Mesothelial cell of epicardium (in vitro differentiated cells): ENCODE data around the gene PLA2G4A. TPM values are rescaled to one million over a fixed set of nuclear protein-coding genes. Genes with fewer than 3 reads are reported as not detected.
"Not testable (repeated sequence)": the region's sequence is repeated elsewhere in the genome, so short reads cannot be mapped to it uniquely, and the experiment has no call there.

Experiments
- DNase-seq, 2 experiments: peaks; one replicate each; pipeline ENCODE4 v3.0.0; 2021; ENCODE audit warnings: low spot score in 2 of 2; ENCODE audit not compliant: unreplicated experiment in 2 of 2
- H3K27ac Mint-ChIP-seq: 2 replicates; pipeline ENCODE4 v1.8.0; 2021; ENCODE audit warnings: mixed read lengths
- H3K27me3 Mint-ChIP-seq: 2 replicates; pipeline ENCODE4 v1.8.0; 2021; ENCODE audit warnings: low read depth, mixed read lengths
- H3K36me3 Mint-ChIP-seq: 2 replicates; pipeline ENCODE4 v1.8.0; 2021; ENCODE audit warnings: mixed read lengths
- H3K4me1 Mint-ChIP-seq: 2 replicates; pipeline ENCODE4 v1.8.0; 2021; ENCODE audit warnings: mixed read lengths
- H3K4me3 Mint-ChIP-seq: 2 replicates; pipeline ENCODE4 v1.8.0; 2021; ENCODE audit warnings: mild to moderate bottlenecking, moderate library complexity, mixed read lengths
- H3K9me3 Mint-ChIP-seq: 2 replicates; pipeline ENCODE4 v1.8.0; 2021; ENCODE audit warnings: mixed read lengths
- total RNA-seq: library from RNA; stranded (reverse); gene quantifications from 3 replicates; pipeline ENCODE4 v1.2.1, GENCODE V29; 2021
- TF ChIP-seq, protein P1 (sequence below): fragments of 200-600 bp; sonication (generic); IDR thresholded peaks from one replicate; pipeline ENCODE4 v1.5.0; 2021; ENCODE audit warnings: antibody characterized with exemption; ENCODE audit not compliant: unreplicated experiment

Gene PLA2G4A
- total RNA-seq, 1 donor from 2014 or later = 12.5 TPM

DNA sequence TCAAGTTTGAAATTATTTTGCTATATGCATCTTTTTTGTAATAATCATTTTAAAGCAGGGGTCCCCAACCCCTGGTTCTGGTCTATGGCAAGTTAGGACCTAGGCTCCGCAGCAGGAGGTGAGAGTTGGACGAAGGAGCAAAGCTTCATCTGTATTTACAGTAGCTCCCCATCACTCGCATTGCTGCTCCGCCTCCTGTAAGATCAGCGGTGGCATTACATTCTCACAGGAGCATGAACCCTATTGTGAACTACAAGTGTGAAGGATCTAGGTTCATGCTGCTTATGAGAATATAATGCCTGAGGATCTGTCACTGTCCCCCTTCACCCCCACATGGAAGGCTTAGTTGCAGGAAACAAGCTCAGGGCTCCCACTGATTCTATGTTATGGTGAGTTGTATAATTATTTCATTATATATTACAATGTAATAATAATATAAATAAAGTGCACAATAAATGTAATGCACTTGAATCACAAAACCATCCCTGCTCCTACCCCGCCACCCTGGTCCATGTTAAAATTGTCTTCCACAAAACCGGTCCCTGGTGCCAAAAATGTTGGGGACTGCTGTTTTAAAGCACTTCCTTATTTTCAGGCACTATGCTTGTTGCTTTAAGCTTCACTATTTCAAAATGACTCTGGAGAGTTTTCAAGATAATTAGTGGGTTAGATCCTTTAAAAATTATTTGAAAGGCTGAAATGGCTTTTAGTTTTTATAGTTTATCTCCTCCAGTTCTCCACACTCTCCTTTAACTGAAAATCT lies 74.8 kb downstream of the PLA2G4A start:
- Mint-ChIP-seq H3K36me3 (peaks cover 14% of the 10 kb centered on the region), H3K4me3 (no peak overlapping the region), H3K9me3 (peaks cover 24% of the 10 kb centered on the region), H3K27me3 (no peaks in the 10 kb centered on the region), H3K27ac (peak overlapping the region; percentile 62), H3K4me1 (peaks cover 47% of the 10 kb centered on the region)
- DNase-seq = no peak
- TF ChIP-seq, protein P1, sequence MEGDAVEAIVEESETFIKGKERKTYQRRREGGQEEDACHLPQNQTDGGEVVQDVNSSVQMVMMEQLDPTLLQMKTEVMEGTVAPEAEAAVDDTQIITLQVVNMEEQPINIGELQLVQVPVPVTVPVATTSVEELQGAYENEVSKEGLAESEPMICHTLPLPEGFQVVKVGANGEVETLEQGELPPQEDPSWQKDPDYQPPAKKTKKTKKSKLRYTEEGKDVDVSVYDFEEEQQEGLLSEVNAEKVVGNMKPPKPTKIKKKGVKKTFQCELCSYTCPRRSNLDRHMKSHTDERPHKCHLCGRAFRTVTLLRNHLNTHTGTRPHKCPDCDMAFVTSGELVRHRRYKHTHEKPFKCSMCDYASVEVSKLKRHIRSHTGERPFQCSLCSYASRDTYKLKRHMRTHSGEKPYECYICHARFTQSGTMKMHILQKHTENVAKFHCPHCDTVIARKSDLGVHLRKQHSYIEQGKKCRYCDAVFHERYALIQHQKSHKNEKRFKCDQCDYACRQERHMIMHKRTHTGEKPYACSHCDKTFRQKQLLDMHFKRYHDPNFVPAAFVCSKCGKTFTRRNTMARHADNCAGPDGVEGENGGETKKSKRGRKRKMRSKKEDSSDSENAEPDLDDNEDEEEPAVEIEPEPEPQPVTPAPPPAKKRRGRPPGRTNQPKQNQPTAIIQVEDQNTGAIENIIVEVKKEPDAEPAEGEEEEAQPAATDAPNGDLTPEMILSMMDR = no peak

DNA sequence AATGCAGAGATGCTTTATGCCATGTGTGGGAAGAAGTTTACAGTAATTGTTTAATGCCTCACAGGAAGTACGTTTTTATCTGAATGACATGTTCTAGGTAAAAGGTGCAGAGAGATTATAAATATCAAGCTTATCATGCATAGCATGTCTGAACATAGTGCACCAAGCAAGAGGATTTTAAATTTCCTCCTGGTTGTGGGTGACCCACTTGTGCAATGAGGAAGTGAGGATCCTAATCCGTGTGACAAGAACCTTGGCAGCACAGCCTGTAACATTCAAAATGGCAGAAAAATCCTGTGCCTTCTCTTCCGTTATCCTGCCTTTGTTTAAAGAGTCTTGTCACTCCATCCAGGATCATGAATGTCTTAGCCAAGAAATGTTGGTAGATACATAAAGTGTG lies 75.6 kb downstream of the PLA2G4A start:
- H3K4me1 Mint-ChIP-seq = peaks cover 47% of the 10 kb centered on the region
- no peak for DNase-seq
- H3K4me3 Mint-ChIP-seq = no peak overlapping the region
- TF ChIP-seq, protein P1 = no peak
- peaks cover 17% of the 10 kb centered on the region for H3K9me3 Mint-ChIP-seq
- H3K27ac Mint-ChIP-seq = peak overlapping the region; percentile 62
- no peaks in the 10 kb centered on the region for H3K27me3 Mint-ChIP-seq
- H3K36me3 Mint-ChIP-seq = peaks cover 14% of the 10 kb centered on the region

DNA sequence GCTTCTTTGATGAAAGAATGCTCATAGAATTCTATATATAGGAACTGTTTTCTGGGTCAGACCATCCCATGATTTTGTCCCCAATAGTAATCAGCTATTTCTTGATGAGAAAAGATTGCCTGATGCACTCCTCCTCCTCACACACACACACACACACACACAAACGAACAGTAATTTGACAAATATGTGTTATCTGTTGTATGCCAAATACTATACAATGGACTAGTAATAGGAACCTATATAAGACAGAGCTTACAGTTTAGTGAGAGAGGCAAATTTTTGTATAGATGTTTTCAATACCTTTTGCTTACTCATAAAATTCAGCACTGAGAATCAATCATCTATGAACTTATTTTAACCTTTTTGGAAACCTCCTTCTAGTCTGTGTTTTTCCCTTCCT lies 76.8 kb downstream of the PLA2G4A start:
- H3K36me3 Mint-ChIP-seq = peaks cover 14% of the 10 kb centered on the region
- H3K4me1 Mint-ChIP-seq = peaks cover 44% of the 10 kb centered on the region
- H3K4me3 Mint-ChIP-seq = no peak overlapping the region
- peaks cover 14% of the 10 kb centered on the region for H3K9me3 Mint-ChIP-seq
- no peaks in the 10 kb centered on the region for H3K27me3 Mint-ChIP-seq
- peak overlapping the region; percentile 96 for H3K27ac Mint-ChIP-seq
- DNase-seq = no peak
- TF ChIP-seq, protein P1 = no peak

DNA sequence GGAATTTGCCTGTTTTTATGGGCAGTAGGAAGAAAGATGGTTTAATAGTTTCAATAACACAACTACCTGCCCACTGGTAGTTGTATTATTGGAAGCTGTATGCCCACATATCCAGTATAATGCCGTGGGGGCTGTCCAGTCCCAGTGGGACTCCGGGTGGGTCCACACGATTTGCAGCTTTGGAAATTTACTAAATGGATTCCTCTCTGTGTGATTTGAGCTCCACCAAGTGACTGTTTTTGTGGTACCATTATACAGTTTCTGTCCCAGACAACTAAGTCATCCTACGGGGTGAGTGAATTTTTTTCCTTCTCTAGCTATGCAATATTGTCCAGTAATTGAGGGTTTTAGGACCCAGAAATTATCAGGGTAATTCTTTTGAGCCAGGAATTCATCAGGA lies 86.8 kb downstream of the PLA2G4A start:
- TF ChIP-seq, protein P1 = no peak
- Mint-ChIP-seq H3K36me3 (peaks cover 16% of the 10 kb centered on the region), H3K4me3 (no peak overlapping the region), H3K27me3 (no peaks in the 10 kb centered on the region), H3K4me1 (no peaks in the 10 kb centered on the region), H3K27ac (no peak overlapping the region), H3K9me3 (peaks cover 5% of the 10 kb centered on the region)
- DNase-seq = no peak

DNA sequence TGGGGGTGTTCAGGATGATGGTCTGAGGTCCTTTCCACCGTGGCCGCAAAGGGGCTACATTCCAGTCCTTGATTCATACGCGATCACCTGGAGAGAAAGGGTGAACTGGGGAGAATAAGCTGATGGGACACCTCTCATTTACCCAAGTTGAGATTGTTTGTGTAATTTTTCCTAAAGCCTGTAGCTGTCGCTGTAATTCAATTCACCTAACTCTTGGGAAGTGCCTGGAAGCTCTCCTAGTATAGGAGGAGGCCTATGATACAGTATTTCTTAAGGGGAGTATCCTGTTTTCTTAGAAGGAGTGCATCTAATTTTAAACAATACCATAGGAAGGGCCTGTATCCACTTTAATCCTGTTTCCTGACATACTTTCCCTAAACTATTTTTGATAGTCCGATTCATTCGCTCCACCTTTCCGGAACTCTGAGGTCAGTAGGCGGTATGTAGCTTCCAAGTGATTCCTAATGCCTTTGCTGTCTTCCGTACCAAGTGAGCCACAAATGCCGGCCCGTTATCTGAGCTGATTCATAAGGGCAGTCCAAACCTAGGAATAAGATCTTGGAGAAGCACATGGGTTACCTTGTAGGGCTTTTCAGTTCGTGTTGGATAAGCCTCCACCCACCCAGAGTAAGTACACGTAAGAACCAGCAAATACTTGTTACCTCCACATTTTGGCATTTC lies 88.5 kb downstream of the PLA2G4A start:
- H3K4me3 Mint-ChIP-seq, DNase-seq, H3K27me3 Mint-ChIP-seq, H3K27ac Mint-ChIP-seq, H3K4me1 Mint-ChIP-seq: not testable (repeated sequence)
- peaks cover 23% of the 10 kb centered on the region for H3K36me3 Mint-ChIP-seq
- peaks cover 10% of the 10 kb centered on the region for H3K9me3 Mint-ChIP-seq

DNA sequence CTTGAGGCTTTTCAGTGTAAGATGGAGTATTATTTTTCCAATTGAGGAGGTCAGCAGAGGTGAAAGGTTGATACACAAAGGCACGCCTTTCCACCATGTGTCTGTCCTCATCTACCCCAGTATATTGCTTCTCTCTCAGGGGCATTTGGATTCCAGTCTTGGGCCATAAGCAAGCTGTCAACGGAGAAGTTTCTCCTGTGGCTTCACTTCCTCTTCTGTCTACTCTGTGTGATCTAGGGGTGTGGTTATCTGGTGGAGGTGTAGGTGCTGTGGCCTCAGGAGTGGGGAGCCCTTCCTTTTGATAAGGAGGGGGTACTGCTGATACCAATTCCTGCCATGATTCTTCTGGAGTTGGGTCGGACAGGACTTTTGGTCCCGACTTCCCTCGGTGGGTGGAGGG lies 92.6 kb downstream of the PLA2G4A start:
- DNase-seq, H3K27me3 Mint-ChIP-seq, H3K4me3 Mint-ChIP-seq, H3K27ac Mint-ChIP-seq: not testable (repeated sequence)
- Mint-ChIP-seq H3K9me3 (peaks cover 22% of the 10 kb centered on the region), H3K4me1 (peaks cover 12% of the 10 kb centered on the region), H3K36me3 (peaks cover 28% of the 10 kb centered on the region)

DNA sequence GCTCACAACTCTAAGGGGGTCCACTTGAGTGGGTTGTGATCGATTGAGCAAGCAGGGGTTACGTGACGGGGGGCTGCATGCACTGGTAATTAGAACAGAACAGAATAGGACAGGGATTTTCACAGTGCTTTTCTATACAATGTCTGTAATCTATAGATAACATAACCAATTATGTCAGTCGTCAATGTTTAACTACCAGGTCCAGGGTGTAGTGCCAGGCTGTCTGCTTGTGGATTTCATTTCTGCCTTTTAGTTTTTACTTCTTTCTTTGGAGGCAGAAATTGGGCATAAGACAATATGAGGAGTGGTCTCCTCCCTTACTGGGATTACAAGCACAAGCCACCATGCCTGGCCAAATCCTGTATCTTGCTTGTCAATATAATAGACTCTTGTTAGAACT lies 94.1 kb downstream of the PLA2G4A start:
- peaks cover 22% of the 10 kb centered on the region for H3K9me3 Mint-ChIP-seq
- DNase-seq, H3K4me3 Mint-ChIP-seq, H3K27ac Mint-ChIP-seq, H3K27me3 Mint-ChIP-seq: not testable (repeated sequence)
- peaks cover 28% of the 10 kb centered on the region for H3K36me3 Mint-ChIP-seq
- H3K4me1 Mint-ChIP-seq = peaks cover 24% of the 10 kb centered on the region
